Smooth muscle cell (in vitro differentiated cells): ENCODE results near the gene TBC1D22A. TPM values are rescaled to one million over a fixed set of nuclear protein-coding genes. Genes with fewer than 3 reads are reported as not detected.

ENCODE experiments used
- DNase-seq: peaks from one replicate; lab custom pipeline; 2025; ENCODE audit not compliant: unreplicated experiment; lab: John Stamatoyannopoulos, UW
- H2AFZ ChIP-seq: fragments of 200-600 bp; sonication (generic); 2 replicates; pipeline ENCODE4 v1.6.0; 2016; ENCODE audit warnings: antibody characterized with exemption, low read depth, mild to moderate bottlenecking
- H3F3A ChIP-seq: fragments of 200-600 bp; sonication (generic); 2 replicates; pipeline ENCODE4 v1.6.0; 2017; ENCODE audit warnings: antibody characterized with exemption, low read depth
- H3K27ac ChIP-seq: fragments of 200-600 bp; sonication (generic); 2 replicates; pipeline ENCODE4 v1.5.1; 2016; ENCODE audit warnings: low read depth, mild to moderate bottlenecking
- H3K27me3 ChIP-seq: fragments of 200-600 bp; sonication (generic); 2 replicates; pipeline ENCODE4 v1.6.1; 2016; ENCODE audit warnings: low read depth, mild to moderate bottlenecking
- H3K36me3 ChIP-seq: fragments of 200-600 bp; sonication (generic); 2 replicates; pipeline ENCODE4 v1.5.1; 2016; ENCODE audit warnings: low read depth
- H3K4me1 ChIP-seq: fragments of 200-600 bp; sonication (generic); 2 replicates; pipeline ENCODE4 v1.5.1; 2016; ENCODE audit warnings: low read depth
- H3K4me2 ChIP-seq: fragments of 200-600 bp; sonication (generic); 2 replicates; pipeline ENCODE4 v1.6.0; 2016; ENCODE audit warnings: mild to moderate bottlenecking
- H3K4me3 ChIP-seq: fragments of 200-600 bp; sonication (generic); 2 replicates; pipeline ENCODE4 v1.5.1; 2016; ENCODE audit warnings: mild to moderate bottlenecking
- H3K79me2 ChIP-seq: fragments of 200-600 bp; sonication (generic); 2 replicates; pipeline ENCODE4 v1.6.0; 2016; ENCODE audit warnings: low read depth, mild to moderate bottlenecking
- H3K9ac ChIP-seq: fragments of 200-600 bp; sonication (generic); 2 replicates; pipeline ENCODE4 v1.6.0; 2016; ENCODE audit warnings: low read depth
- H3K9me3 ChIP-seq: fragments of 200-600 bp; sonication (generic); replicated peaks from 2 replicates; pipeline ENCODE4 v1.5.1; 2016; ENCODE audit warnings: low read depth
- H4K20me1 ChIP-seq: fragments of 200-600 bp; sonication (generic); 2 replicates; pipeline ENCODE4 v1.6.0; 2016; ENCODE audit warnings: low read depth
- WGBS: methylation state at CpG from one replicate; pipeline ENCODE4 v1.1.7; 2016; ENCODE audit warnings: low lambda C conversion rate; 5-methylcytosine and 5-hydroxymethylcytosine counted together
- polyA plus RNA-seq: library from polyadenylated mRNA; unstranded; fragments of >200 nt; fragmentation: Nextera tagmentation; extraction: Ambion mirVana; gene quantifications from 2 replicates; pipeline ENCODE4 v1.2.1, GENCODE V29; 2016
- total RNA-seq: library from RNA; depleted of rRNA; stranded (reverse); fragments of >200 nt; gene quantifications from 2 replicates; pipeline ENCODE4 v1.2.3, GENCODE V29; 2014
- TF ChIP-seq, protein P1 (sequence below): fragments of 200-600 bp; sonication (generic); IDR thresholded peaks from 2 replicates; pipeline ENCODE4 v1.5.1; 2017; ENCODE audit warnings: borderline replicate concordance, mild to moderate bottlenecking, antibody characterized with exemption; ENCODE audit not compliant: insufficient read depth, poor library complexity, severe bottlenecking

TBC1D22A gene
- total and polyA plus RNA-seq, 2 experiments from 2014 or later = 12.5 to 14.4 TPM

DNA sequence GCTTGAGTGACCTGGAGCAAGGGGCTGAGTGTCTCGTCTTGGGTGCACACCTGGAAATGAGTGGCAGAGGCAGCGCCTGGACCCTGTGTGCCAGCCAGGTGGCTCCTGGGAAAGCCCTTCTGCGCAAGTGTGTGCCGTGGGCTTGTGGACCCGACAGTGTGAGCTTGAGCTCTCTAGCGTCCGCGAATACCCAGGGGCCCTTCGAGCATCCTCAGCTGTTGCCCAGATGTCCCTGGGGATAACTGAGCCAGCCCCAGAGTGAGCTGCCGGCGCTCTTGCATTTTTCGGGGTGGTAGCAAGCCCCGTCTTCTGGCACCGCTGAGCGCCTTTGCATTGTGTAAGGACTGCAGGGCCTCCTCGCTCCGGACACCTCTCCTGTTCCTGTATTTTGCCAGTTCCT lies 399.2 kb downstream of the TBC1D22A start:
- Histone ChIP-seq H3F3A (no peaks in the 10 kb centered on the region), H3K79me2 (no peaks in the 10 kb centered on the region), H3K27me3 (no peaks in the 10 kb centered on the region), H3K9ac (no peak overlapping the region), H3K27ac (no peak overlapping the region), H2AFZ (no peak overlapping the region), H4K20me1 (no peaks in the 10 kb centered on the region), H3K4me2 (no peak overlapping the region), H3K9me3 (no peaks in the 10 kb centered on the region), H3K4me3 (no peak overlapping the region), H3K4me1 (no peaks in the 10 kb centered on the region), H3K36me3 (no peaks in the 10 kb centered on the region)
- 84% methylated on average over 17 of the region's 17 CpGs for WGBS
- no peak for DNase-seq
- TF ChIP-seq, protein P1, sequence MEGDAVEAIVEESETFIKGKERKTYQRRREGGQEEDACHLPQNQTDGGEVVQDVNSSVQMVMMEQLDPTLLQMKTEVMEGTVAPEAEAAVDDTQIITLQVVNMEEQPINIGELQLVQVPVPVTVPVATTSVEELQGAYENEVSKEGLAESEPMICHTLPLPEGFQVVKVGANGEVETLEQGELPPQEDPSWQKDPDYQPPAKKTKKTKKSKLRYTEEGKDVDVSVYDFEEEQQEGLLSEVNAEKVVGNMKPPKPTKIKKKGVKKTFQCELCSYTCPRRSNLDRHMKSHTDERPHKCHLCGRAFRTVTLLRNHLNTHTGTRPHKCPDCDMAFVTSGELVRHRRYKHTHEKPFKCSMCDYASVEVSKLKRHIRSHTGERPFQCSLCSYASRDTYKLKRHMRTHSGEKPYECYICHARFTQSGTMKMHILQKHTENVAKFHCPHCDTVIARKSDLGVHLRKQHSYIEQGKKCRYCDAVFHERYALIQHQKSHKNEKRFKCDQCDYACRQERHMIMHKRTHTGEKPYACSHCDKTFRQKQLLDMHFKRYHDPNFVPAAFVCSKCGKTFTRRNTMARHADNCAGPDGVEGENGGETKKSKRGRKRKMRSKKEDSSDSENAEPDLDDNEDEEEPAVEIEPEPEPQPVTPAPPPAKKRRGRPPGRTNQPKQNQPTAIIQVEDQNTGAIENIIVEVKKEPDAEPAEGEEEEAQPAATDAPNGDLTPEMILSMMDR = no peak

DNA sequence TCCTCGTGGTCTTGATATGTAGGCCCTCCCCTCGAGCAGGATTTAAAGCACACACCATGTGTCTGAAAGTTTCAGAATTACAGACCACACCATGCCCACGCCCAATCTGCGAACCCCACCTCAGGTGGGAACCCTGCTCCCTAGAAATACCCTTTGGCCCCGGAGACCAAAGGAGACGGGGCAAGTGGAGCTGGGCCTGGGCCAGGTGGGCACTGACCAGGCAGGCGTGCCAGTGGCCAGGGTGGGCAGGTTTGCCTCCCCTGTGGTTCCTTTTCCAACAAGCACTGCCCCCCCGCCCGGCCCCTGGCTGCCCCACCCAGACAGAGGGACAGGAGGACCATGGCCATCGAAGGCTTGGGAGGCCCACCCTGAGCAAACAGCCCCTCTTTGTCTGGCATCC lies 400.4 kb downstream of the TBC1D22A start:
- Histone ChIP-seq H2AFZ (no peak overlapping the region), H3K4me2 (no peak overlapping the region), H3K9me3 (no peaks in the 10 kb centered on the region), H3F3A (no peaks in the 10 kb centered on the region), H4K20me1 (no peaks in the 10 kb centered on the region), H3K4me3 (no peak overlapping the region), H3K27ac (no peak overlapping the region), H3K36me3 (no peaks in the 10 kb centered on the region), H3K4me1 (no peaks in the 10 kb centered on the region), H3K79me2 (no peaks in the 10 kb centered on the region), H3K9ac (no peak overlapping the region), H3K27me3 (no peaks in the 10 kb centered on the region)
- no peak for DNase-seq
- TF ChIP-seq, protein P1 = no peak
- WGBS = 85% methylated on average over 10 of the region's 10 CpGs

DNA sequence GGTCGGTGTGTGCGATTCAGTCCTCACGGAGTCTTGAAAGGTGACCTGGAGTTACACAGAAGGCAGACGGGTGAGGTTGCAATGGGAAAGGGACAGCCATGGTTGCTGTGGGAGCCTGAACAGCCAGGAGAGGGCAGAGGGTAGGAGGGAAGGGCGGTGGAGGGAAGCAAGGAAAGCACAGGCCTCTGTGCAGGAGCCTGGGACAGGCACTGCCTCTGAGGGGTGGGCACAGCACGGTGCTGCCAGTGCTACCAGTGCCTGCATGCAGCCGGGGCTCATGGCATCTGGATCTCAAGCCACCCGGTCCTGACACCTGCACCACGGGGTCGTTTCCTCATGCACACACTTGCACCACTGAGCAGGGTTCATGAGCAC lies 401.0 kb downstream of the TBC1D22A start:
- Histone ChIP-seq H3K9ac (no peak overlapping the region), H3K36me3 (no peaks in the 10 kb centered on the region), H3K79me2 (no peaks in the 10 kb centered on the region), H3K9me3 (no peaks in the 10 kb centered on the region), H3F3A (no peaks in the 10 kb centered on the region), H2AFZ (no peak overlapping the region), H3K4me3 (no peak overlapping the region), H3K27ac (no peak overlapping the region), H4K20me1 (no peaks in the 10 kb centered on the region), H3K4me1 (no peaks in the 10 kb centered on the region), H3K4me2 (no peak overlapping the region), H3K27me3 (no peaks in the 10 kb centered on the region)
- TF ChIP-seq, protein P1 = no peak
- 98% methylated on average over 10 of the region's 10 CpGs for WGBS
- no peak for DNase-seq

DNA sequence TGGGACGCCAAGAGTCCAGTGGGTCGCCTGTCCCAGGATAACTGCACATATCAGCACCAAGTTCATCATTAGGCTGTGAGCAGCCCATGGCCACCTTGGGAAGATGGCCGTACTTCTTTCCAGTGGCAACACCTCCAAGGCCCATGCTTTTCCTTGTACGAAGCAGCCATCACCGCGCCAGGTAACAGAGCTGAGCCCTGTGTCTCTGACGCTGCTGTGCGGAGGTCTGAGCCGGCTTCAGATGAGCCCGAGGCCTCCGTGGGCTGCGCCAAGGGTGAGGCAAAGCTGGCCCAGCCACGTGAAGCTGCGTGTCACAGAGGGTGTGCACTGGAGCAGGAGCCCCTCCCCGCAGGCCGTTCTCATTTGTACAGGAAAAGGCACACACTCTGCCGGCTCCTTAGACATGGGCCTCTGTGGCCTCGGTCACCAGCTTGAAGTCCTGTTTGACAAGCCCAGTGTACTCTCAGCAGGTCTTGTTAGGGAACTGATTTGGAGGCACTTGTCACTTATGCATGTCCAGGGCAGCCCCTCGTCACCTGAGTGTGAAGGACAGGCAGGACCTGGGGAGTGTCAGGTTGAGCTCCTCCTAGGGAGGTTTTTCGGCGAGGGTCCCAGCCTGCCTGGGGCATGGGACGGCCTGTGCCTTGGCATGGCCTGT lies 401.5 kb downstream of the TBC1D22A start:
- DNase-seq = no peak
- Histone ChIP-seq H3K9ac (no peak overlapping the region), H3K27ac (no peak overlapping the region), H3K4me2 (no peak overlapping the region), H3K4me3 (no peak overlapping the region), H2AFZ (no peak overlapping the region), H3K36me3 (no peaks in the 10 kb centered on the region), H3K27me3 (no peaks in the 10 kb centered on the region), H3F3A (no peaks in the 10 kb centered on the region), H3K4me1 (no peaks in the 10 kb centered on the region), H4K20me1 (no peaks in the 10 kb centered on the region), H3K9me3 (no peaks in the 10 kb centered on the region), H3K79me2 (no peaks in the 10 kb centered on the region)
- 95% methylated on average over 22 of the region's 22 CpGs for WGBS
- TF ChIP-seq, protein P1 = no peak
